Mesothelial cell of epicardium (in vitro differentiated cells): Measurements from ENCODE around the gene ACP3. TPM values are rescaled to one million over a fixed set of nuclear protein-coding genes. Genes with fewer than 3 reads are reported as not detected.

Experiments
- DNase-seq, 2 experiments: peaks; one replicate each; pipeline ENCODE4 v3.0.0; 2021; ENCODE audit warnings: low spot score in 2 of 2; ENCODE audit not compliant: unreplicated experiment in 2 of 2
- H3K27ac Mint-ChIP-seq: 2 replicates; pipeline ENCODE4 v1.8.0; 2021; ENCODE audit warnings: mixed read lengths
- H3K27me3 Mint-ChIP-seq: 2 replicates; pipeline ENCODE4 v1.8.0; 2021; ENCODE audit warnings: low read depth, mixed read lengths
- H3K36me3 Mint-ChIP-seq: 2 replicates; pipeline ENCODE4 v1.8.0; 2021; ENCODE audit warnings: mixed read lengths
- H3K4me1 Mint-ChIP-seq: 2 replicates; pipeline ENCODE4 v1.8.0; 2021; ENCODE audit warnings: mixed read lengths
- H3K4me3 Mint-ChIP-seq: 2 replicates; pipeline ENCODE4 v1.8.0; 2021; ENCODE audit warnings: mild to moderate bottlenecking, moderate library complexity, mixed read lengths
- H3K9me3 Mint-ChIP-seq: 2 replicates; pipeline ENCODE4 v1.8.0; 2021; ENCODE audit warnings: mixed read lengths
- CTCF ChIP-seq: fragments of 200-600 bp; sonication (generic); IDR thresholded peaks from one replicate; pipeline ENCODE4 v1.5.0; 2021; ENCODE audit warnings: antibody characterized with exemption; ENCODE audit not compliant: unreplicated experiment
- total RNA-seq: library from RNA; stranded (reverse); gene quantifications from 3 replicates; pipeline ENCODE4 v1.2.1, GENCODE V29; 2021

Gene ACP3
- total RNA-seq, 1 donor from 2014 or later = 25.5 TPM

DNA sequence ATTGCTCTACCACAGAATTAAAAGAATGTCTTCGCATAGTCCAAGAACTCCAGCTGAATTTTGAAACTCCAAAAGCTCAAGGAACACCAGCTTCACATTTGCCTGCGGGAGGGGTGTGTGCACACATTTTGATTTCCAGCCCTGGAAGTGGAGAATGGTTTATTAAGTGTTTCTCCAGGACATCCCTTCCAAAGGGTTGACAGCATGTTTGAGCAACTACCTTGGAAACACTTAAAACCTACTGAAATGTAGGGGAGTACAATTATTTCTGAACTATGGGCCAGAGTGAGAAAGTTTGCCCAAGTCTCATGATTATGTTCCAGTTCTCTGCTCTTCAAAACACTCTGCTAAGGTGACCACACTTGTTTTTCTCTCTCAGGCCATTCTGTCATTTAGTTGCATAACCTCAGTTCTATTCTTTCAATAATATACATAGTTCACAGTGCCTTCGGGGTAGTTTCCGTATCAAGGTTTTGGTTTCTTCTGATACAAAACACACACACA lies 7.9 kb downstream of the ACP3 start:
- Mint-ChIP-seq H3K4me1 (peaks cover 26% of the 10 kb centered on the region), H3K27ac (peak overlapping the region; percentile 3), H3K9me3 (no peaks in the 10 kb centered on the region), H3K36me3 (peaks cover 9% of the 10 kb centered on the region), H3K27me3 (no peaks in the 10 kb centered on the region), H3K4me3 (no peak overlapping the region)
- no peak for DNase-seq
- TF ChIP-seq CTCF = no peak

DNA sequence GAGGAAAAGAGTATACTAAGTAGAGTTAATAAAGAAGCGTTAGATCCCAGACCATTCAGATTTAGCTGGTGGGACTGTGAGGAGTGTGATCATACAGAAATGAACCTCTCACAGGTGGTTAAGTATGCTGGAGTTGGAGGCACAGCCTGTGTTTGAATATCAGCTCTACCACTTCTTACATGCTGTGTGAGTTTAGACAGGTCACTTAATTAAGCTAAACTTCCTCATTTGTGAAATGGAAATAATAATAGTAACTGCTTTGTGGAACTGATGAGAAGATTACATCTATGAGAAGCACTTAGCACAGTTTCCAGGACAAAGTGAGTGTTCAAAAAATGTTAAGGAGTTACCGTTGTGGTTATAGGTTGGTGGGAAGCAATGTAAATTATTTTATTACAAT lies 8.4 kb downstream of the ACP3 start:
- Mint-ChIP-seq H3K27ac (peak overlapping the region; percentile 3), H3K36me3 (peaks cover 14% of the 10 kb centered on the region), H3K9me3 (no peaks in the 10 kb centered on the region), H3K4me3 (no peak overlapping the region), H3K27me3 (no peaks in the 10 kb centered on the region), H3K4me1 (peaks cover 23% of the 10 kb centered on the region)
- no peak for TF ChIP-seq CTCF
- DNase-seq = no peak

DNA sequence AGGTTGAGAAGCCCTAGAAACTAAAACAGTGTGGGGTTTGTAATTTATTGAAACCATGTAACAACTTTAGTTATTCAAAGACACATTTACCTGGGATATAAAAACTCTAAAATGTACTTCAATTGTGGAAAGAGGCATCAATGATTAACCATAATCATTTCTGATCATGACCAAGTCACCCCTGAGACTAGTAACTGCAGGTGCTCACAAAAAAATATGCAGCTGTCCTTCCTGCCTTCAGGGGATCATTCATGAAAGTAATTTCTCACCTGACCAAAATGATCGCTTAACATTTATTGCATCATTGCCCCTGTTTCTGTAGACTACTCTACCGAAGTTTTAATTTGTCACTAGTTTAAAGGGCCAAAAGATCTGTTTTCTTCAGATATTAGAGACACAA lies 9.0 kb downstream of the ACP3 start:
- no peak for DNase-seq
- Mint-ChIP-seq H3K27me3 (no peaks in the 10 kb centered on the region), H3K27ac (no peak overlapping the region), H3K4me3 (no peak overlapping the region), H3K9me3 (no peaks in the 10 kb centered on the region), H3K4me1 (peaks cover 25% of the 10 kb centered on the region), H3K36me3 (peaks cover 14% of the 10 kb centered on the region)
- no peak for TF ChIP-seq CTCF

DNA sequence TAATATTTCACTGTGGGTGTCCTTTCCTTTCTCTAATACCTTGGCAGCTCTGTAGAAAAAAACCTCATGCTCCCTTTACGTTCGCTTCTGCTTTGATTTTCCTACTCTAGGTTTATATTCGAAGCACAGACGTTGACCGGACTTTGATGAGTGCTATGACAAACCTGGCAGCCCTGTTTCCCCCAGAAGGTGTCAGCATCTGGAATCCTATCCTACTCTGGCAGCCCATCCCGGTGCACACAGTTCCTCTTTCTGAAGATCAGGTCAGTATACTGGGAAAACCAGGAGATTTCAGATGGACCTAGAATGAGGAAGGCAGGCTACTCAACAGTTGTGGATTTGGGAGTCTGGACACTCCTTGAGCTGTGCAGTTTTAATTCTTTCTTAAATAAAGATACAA lies 14.9 kb downstream of the ACP3 start:
- Mint-ChIP-seq H3K36me3 (peaks cover 39% of the 10 kb centered on the region), H3K27me3 (no peaks in the 10 kb centered on the region), H3K4me3 (no peak overlapping the region), H3K27ac (peak overlapping the region; percentile 49), H3K4me1 (peaks cover 10% of the 10 kb centered on the region), H3K9me3 (peaks cover 5% of the 10 kb centered on the region)
- no peak for DNase-seq
- no peak for TF ChIP-seq CTCF

- TF ChIP-seq CTCF = no peak
- Mint-ChIP-seq H3K9me3 (peaks cover 5% of the 10 kb centered on the region), H3K4me1 (peaks cover 14% of the 10 kb centered on the region), H3K27ac (peak overlapping the region; percentile 49), H3K36me3 (peaks cover 39% of the 10 kb centered on the region), H3K4me3 (no peak overlapping the region), H3K27me3 (no peaks in the 10 kb centered on the region)
- no peak for DNase-seq
Observed at GRCh38 chr3:132332508-132332907, 15.3 kb downstream of the ACP3 start.

- Mint-ChIP-seq H3K27ac (no peak overlapping the region), H3K4me3 (no peak overlapping the region), H3K9me3 (no peaks in the 10 kb centered on the region), H3K36me3 (peaks cover 4% of the 10 kb centered on the region), H3K27me3 (no peaks in the 10 kb centered on the region), H3K4me1 (peaks cover 17% of the 10 kb centered on the region)
- no peak for TF ChIP-seq CTCF
- DNase-seq = no peak
Observed at GRCh38 chr3:132341746-132342145, 24.5 kb downstream of the ACP3 start.
